HFFc6 (cell line): Measurements from ENCODE around the gene MBNL2. TPM values are rescaled to one million over a fixed set of nuclear protein-coding genes. Genes with fewer than 3 reads are reported as not detected.

ENCODE experiments used
- DNase-seq: peaks from one replicate; pipeline ENCODE4 v3.0.0-alpha.2; 2018
- H3K27ac Mint-ChIP-seq: 2 replicates; pipeline ENCODE4 v1.8.0; 2020; ENCODE audit warnings: mild to moderate bottlenecking, mixed read lengths
- H3K27me3 Mint-ChIP-seq: 2 replicates; pipeline ENCODE4 v1.8.0; 2021; ENCODE audit warnings: mild to moderate bottlenecking, moderate library complexity, mixed read lengths; ENCODE audit not compliant: insufficient read depth
- H3K36me3 Mint-ChIP-seq: 2 replicates; pipeline ENCODE4 v1.8.0; 2021; ENCODE audit warnings: low read depth, mixed read lengths
- H3K4me1 Mint-ChIP-seq: 2 replicates; pipeline ENCODE4 v1.8.0; 2020; ENCODE audit warnings: low read depth, mixed read lengths
- H3K4me3 Mint-ChIP-seq: 2 replicates; pipeline ENCODE4 v1.8.0; 2020; ENCODE audit warnings: mild to moderate bottlenecking, moderate library complexity, mixed read lengths
- H3K9me3 Mint-ChIP-seq: 2 replicates; pipeline ENCODE4 v1.8.0; 2020; ENCODE audit warnings: mild to moderate bottlenecking, mixed read lengths
- CTCF ChIP-seq: fragments of 200-600 bp; sonication (generic); IDR thresholded peaks from 2 replicates; pipeline ENCODE4 v1.5.0; 2021; ENCODE audit warnings: antibody characterized with exemption, mild to moderate bottlenecking
- total RNA-seq, 6 experiments: library from RNA; stranded (reverse); fragmentation: NEBNext Ultra II Directional; extraction: Animal tissue kit (Norgen Biotek cat#: 25700); gene quantifications; 2 replicates in 1 of 6; 3 replicates in 5 of 6; pipeline ENCODE4 v1.2.3, GENCODE V29; 2021

MBNL2 gene
- total RNA-seq, 6 experiments from 2014 or later: 78.5 to 138 (median 99.8) TPM

GRCh38 chr13:97371486-97372109 is 149.5 kb downstream of the MBNL2 start:
- Mint-ChIP-seq H3K9me3 (no peaks in the 10 kb centered on the region; the same call in 1 of the 2 replicates), H3K4me1 (peaks cover 32% of the 10 kb centered on the region), H3K4me3 (no peak overlapping the region), H3K27ac (no peak overlapping the region), H3K36me3 (peaks cover 51% of the 10 kb centered on the region), H3K27me3 (peaks cover 8% of the 10 kb centered on the region; the same call in 1 of the 2 replicates)
- no peak for TF ChIP-seq CTCF
- DNase-seq: no peak

GRCh38 chr13:97372936-97373335 is 150.8 kb downstream of the MBNL2 start:
- Mint-ChIP-seq H3K36me3 (peaks cover 55% of the 10 kb centered on the region), H3K4me1 (peaks cover 19% of the 10 kb centered on the region), H3K27ac (no peak overlapping the region; the same call in 1 of the 2 replicates), H3K27me3 (peaks cover 8% of the 10 kb centered on the region; the same call in 1 of the 2 replicates), H3K9me3 (no peaks in the 10 kb centered on the region; the same call in 1 of the 2 replicates), H3K4me3 (no peak overlapping the region)
- no peak for TF ChIP-seq CTCF
- no peak for DNase-seq

GRCh38 chr13:97373787-97374186 is 151.7 kb downstream of the MBNL2 start:
- no peak overlapping the region for H3K27ac Mint-ChIP-seq
- no peaks in the 10 kb centered on the region for H3K9me3 Mint-ChIP-seq
- peaks cover 7% of the 10 kb centered on the region; the same call in 1 of the 2 replicates for H3K27me3 Mint-ChIP-seq
- H3K4me3 Mint-ChIP-seq: no peak overlapping the region
- H3K4me1 Mint-ChIP-seq: peaks cover 10% of the 10 kb centered on the region
- peaks cover 51% of the 10 kb centered on the region for H3K36me3 Mint-ChIP-seq
- TF ChIP-seq CTCF: no peak
- no peak for DNase-seq

GRCh38 chr13:97376981-97377380 is 154.8 kb downstream of the MBNL2 start:
- Mint-ChIP-seq H3K9me3 (no peaks in the 10 kb centered on the region), H3K4me3 (no peak overlapping the region), H3K36me3 (peaks cover 51% of the 10 kb centered on the region), H3K27ac (no peak overlapping the region), H3K4me1 (no peaks in the 10 kb centered on the region), H3K27me3 (peaks cover 12% of the 10 kb centered on the region; the same call in 1 of the 2 replicates)
- DNase-seq: no peak
- TF ChIP-seq CTCF: no peak

GRCh38 chr13:97379386-97379785 is 157.3 kb downstream of the MBNL2 start:
- Mint-ChIP-seq H3K4me3 (no peak overlapping the region), H3K9me3 (no peaks in the 10 kb centered on the region), H3K36me3 (peaks cover 55% of the 10 kb centered on the region), H3K4me1 (peaks cover 4% of the 10 kb centered on the region), H3K27ac (no peak overlapping the region), H3K27me3 (peaks cover 11% of the 10 kb centered on the region)
- DNase-seq: no peak
- TF ChIP-seq CTCF: no peak
